ENCODE data around the gene SUMO3.

The SUMO3 gene

DNA sequence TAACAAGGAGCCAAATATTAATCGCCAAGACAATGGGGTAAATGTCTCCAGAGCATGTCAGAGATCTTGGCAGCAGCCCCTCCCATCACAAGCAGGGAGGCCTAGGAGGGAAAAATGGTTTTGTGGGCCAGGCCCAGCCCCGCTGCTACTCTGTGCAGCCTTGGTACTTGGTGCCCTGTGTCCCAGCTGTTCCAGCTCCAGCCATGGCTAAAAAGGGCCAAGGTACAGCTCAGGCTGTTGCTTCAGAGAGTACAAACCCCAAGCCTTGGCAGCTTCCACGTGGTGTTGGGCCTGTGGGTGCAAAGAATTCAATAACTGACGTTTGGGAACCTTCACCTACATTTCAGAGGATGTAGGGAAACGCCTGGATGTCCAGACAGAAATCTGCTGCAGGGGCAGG is 26.6 kb downstream of the SUMO3 start:
- Histone ChIP-seq H3K9me2 (replicated peaks; ENCODE audit: low read depth, low read length) (no peaks in the 10 kb centered on the region), H3K36me3 (ENCODE audit: insufficient read depth, low read length) (peaks cover 7% of the 10 kb centered on the region; the same call in 1 of the 2 replicates), H3K79me2 (ENCODE audit: insufficient read depth, low read length) (peaks cover 53% of the 10 kb centered on the region), H3K27me3 (ENCODE audit: insufficient read depth, low read length, poor library complexity, severe bottlenecking) (no peaks in the 10 kb centered on the region), H3K9me3 (ENCODE audit: insufficient read depth, low read depth, low read length) (no peaks in the 10 kb centered on the region), H3K4me2 (ENCODE audit: low read depth, low read length, poor library complexity, severe bottlenecking) (no peak overlapping the region), H3F3A (ENCODE audit: low read depth) (no peaks in the 10 kb centered on the region), H3K4me3 (ENCODE audit: low read length, poor library complexity, severe bottlenecking) (no peak overlapping the region), H4K20me1 (ENCODE audit: insufficient read depth, low read length, poor library complexity, severe bottlenecking) (peaks cover 13% of the 10 kb centered on the region), H3K4me1 (ENCODE audit: insufficient read depth, low read length, poor library complexity, severe bottlenecking) (peaks cover 12% of the 10 kb centered on the region), H2AFZ (ENCODE audit: low read length) (no peak overlapping the region), H3K9ac (ENCODE audit: low read depth, low read length, poor library complexity, severe bottlenecking) (no peak overlapping the region)
- TF ChIP-seq, protein P1, sequence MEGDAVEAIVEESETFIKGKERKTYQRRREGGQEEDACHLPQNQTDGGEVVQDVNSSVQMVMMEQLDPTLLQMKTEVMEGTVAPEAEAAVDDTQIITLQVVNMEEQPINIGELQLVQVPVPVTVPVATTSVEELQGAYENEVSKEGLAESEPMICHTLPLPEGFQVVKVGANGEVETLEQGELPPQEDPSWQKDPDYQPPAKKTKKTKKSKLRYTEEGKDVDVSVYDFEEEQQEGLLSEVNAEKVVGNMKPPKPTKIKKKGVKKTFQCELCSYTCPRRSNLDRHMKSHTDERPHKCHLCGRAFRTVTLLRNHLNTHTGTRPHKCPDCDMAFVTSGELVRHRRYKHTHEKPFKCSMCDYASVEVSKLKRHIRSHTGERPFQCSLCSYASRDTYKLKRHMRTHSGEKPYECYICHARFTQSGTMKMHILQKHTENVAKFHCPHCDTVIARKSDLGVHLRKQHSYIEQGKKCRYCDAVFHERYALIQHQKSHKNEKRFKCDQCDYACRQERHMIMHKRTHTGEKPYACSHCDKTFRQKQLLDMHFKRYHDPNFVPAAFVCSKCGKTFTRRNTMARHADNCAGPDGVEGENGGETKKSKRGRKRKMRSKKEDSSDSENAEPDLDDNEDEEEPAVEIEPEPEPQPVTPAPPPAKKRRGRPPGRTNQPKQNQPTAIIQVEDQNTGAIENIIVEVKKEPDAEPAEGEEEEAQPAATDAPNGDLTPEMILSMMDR (conservative IDR thresholded peaks at IDR 0.05; ENCODE audit: low read length): no peak
- TF ChIP-seq EZH2phosphoT487 (IDR thresholded peaks at IDR 0.05; ENCODE audit: borderline replicate concordance): no peak

DNA sequence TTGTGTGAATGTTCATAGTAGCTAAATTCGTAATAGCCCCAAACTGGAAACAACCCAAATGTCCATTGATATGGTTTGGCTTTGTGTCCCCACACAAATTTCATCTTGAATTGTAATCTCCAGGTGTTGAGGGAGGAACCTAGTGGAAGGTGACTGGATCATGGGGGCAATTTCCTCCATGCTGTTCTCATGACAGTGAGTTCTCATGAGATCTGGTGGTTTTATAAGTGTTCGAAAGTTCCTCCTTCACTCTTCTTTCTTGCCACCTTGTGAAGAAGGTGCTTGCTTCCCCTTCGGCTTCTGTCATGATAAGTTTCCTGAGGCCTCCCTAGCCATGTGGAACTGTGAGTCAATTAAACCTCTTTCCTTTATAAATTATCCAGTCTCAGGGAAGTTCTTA is 27.5 kb downstream of the SUMO3 start:
- Histone ChIP-seq H3K9ac (ENCODE audit: low read depth, low read length, poor library complexity, severe bottlenecking) (no peak overlapping the region), H3K4me1 (ENCODE audit: insufficient read depth, low read length, poor library complexity, severe bottlenecking) (peaks cover 5% of the 10 kb centered on the region), H3K4me2 (ENCODE audit: low read depth, low read length, poor library complexity, severe bottlenecking) (no peak overlapping the region), H2AFZ (ENCODE audit: low read length) (no peak overlapping the region), H4K20me1 (ENCODE audit: insufficient read depth, low read length, poor library complexity, severe bottlenecking) (peaks cover 8% of the 10 kb centered on the region), H3K4me3 (ENCODE audit: low read length, poor library complexity, severe bottlenecking) (no peak overlapping the region), H3F3A (ENCODE audit: low read depth) (no peaks in the 10 kb centered on the region), H3K27me3 (ENCODE audit: insufficient read depth, low read length, poor library complexity, severe bottlenecking) (no peaks in the 10 kb centered on the region), H3K9me3 (ENCODE audit: insufficient read depth, low read depth, low read length) (no peaks in the 10 kb centered on the region), H3K36me3 (ENCODE audit: insufficient read depth, low read length) (peaks cover 10% of the 10 kb centered on the region; the same call in 1 of the 2 replicates), H3K79me2 (ENCODE audit: insufficient read depth, low read length) (peaks cover 44% of the 10 kb centered on the region; the same call in 1 of the 2 replicates), H3K9me2 (replicated peaks; ENCODE audit: low read depth, low read length) (no peaks in the 10 kb centered on the region)
- no peak for TF ChIP-seq EZH2phosphoT487 (IDR thresholded peaks at IDR 0.05; ENCODE audit: borderline replicate concordance)
- TF ChIP-seq, protein P1 (conservative IDR thresholded peaks at IDR 0.05; ENCODE audit: low read length): no peak

DNA sequence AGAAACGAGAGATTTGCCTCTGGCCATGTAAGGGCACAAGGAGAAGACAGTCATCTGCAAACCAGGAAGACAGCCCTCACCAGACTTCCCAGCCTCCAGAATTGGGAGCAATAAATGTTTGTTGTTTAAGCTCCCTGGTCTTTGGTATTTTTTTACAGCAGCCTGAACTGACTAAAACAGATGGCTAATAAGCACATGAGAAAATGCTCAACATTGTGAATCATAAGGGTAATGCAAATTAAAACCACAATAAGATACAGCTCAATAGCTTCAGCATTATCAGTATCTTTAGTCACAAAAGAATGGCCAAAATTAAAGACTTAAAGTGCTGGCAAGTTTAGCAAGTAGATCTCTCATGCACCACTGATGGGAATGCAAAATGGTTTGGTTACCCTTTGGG is 28.0 kb downstream of the SUMO3 start:
- no peaks in the 10 kb centered on the region for H3K27me3 ChIP-seq (ENCODE audit: insufficient read depth, low read length, poor library complexity, severe bottlenecking)
- peaks cover 13% of the 10 kb centered on the region; the same call in 1 of the 2 replicates for H3K36me3 ChIP-seq (ENCODE audit: insufficient read depth, low read length)
- no peak overlapping the region for H3K4me3 ChIP-seq (ENCODE audit: low read length, poor library complexity, severe bottlenecking)
- no peaks in the 10 kb centered on the region for H3F3A ChIP-seq (ENCODE audit: low read depth)
- TF ChIP-seq, protein P1 (conservative IDR thresholded peaks at IDR 0.05; ENCODE audit: low read length): no peak
- no peak for TF ChIP-seq EZH2phosphoT487 (IDR thresholded peaks at IDR 0.05; ENCODE audit: borderline replicate concordance)
- peaks cover 5% of the 10 kb centered on the region for H3K4me1 ChIP-seq (ENCODE audit: insufficient read depth, low read length, poor library complexity, severe bottlenecking)
- H3K9ac ChIP-seq (ENCODE audit: low read depth, low read length, poor library complexity, severe bottlenecking): no peak overlapping the region
- peaks cover 8% of the 10 kb centered on the region for H4K20me1 ChIP-seq (ENCODE audit: insufficient read depth, low read length, poor library complexity, severe bottlenecking)
- H3K9me3 ChIP-seq (ENCODE audit: insufficient read depth, low read depth, low read length): no peaks in the 10 kb centered on the region
- no peaks in the 10 kb centered on the region for H3K9me2 ChIP-seq (replicated peaks; ENCODE audit: low read depth, low read length)
- H3K79me2 ChIP-seq (ENCODE audit: insufficient read depth, low read length): peaks cover 48% of the 10 kb centered on the region; the same call in 1 of the 2 replicates
- H3K4me2 ChIP-seq (ENCODE audit: low read depth, low read length, poor library complexity, severe bottlenecking): no peak overlapping the region
- no peak overlapping the region for H2AFZ ChIP-seq (ENCODE audit: low read length)

All from Loucy (cell line).